Activated T-helper 1 cell treated with anti-CD3 and anti-CD28 coated beads, Interleukin-12 subunit alpha, Interleukin-12 subunit beta, Interleukin-2, Interleukin-4 antibody, amounts not matched to agents 30 ng/mL and 10 ng/mL and 1 ng/mL, durations not matched to agents 14 hours and 24 hours and 36 hours (primary cell): ENCODE results near the gene TMEM223. TPM values are rescaled to one million over a fixed set of nuclear protein-coding genes. Genes with fewer than 3 reads are reported as not detected.

Source experiments
- DNase-seq: peaks from one replicate; pipeline ENCODE4 v3.0.0; 2021; ENCODE audit warnings: low spot score
- H3K27ac Mint-ChIP-seq: one replicate; pipeline ENCODE4 v1.8.0; 2021; ENCODE audit warnings: mild to moderate bottlenecking, mixed read lengths
- H3K27me3 Mint-ChIP-seq: one replicate; pipeline ENCODE4 v1.8.0; 2022; ENCODE audit warnings: mild to moderate bottlenecking, moderate library complexity, mixed read lengths; ENCODE audit not compliant: insufficient read depth
- H3K36me3 Mint-ChIP-seq: one replicate; pipeline ENCODE4 v1.8.0; 2021; ENCODE audit warnings: low read depth, mixed read lengths
- H3K4me1 Mint-ChIP-seq: one replicate; pipeline ENCODE4 v1.8.0; 2021; ENCODE audit warnings: low read depth, mixed read lengths
- H3K4me3 Mint-ChIP-seq: one replicate; pipeline ENCODE4 v1.8.0; 2021; ENCODE audit warnings: mild to moderate bottlenecking, moderate library complexity, mixed read lengths
- H3K9me3 Mint-ChIP-seq: one replicate; pipeline ENCODE4 v1.8.0; 2021; ENCODE audit warnings: mixed read lengths
- intact Hi-C: fragments of 100-400 bp; cut with micrococcal nuclease; formaldehyde crosslinking; loops from one replicate; pipeline ENCODE4 v1.15.1; 2024
- total RNA-seq: library from RNA; stranded (reverse); gene quantifications from 2 replicates; pipeline ENCODE4 v1.2.3, GENCODE V29; 2022

Gene TMEM223
- total RNA-seq, 1 donor from 2014 or later = 14.3 TPM

DNA sequence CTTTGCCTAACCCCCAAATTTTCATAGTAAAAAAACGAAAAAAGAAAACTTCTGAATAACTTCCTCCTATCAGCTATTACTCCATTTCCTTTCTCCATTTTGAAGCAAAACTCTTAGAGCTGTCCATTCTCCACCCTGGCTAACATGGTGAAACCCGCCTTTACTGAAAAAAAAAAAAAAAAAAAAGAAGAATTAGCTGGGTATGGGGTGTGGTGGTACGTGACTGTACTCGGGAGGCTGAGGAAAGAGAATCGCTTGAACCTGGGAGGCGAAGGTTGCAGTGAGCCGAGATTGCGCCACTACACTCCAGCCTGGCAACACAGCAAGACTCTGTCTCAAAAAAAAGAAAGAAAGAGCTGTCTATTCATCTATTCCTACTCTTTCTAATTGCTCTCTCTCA lies 24.8 kb upstream of the TMEM223 start:
- Mint-ChIP-seq H3K27ac (no peak overlapping the region), H3K4me3 (no peak overlapping the region), H3K27me3 (no peaks in the 10 kb centered on the region), H3K9me3 (no peaks in the 10 kb centered on the region), H3K4me1 (no peaks in the 10 kb centered on the region), H3K36me3 (peaks cover 12% of the 10 kb centered on the region)
- intact Hi-C loops = no loop called here
- no peak for DNase-seq

DNA sequence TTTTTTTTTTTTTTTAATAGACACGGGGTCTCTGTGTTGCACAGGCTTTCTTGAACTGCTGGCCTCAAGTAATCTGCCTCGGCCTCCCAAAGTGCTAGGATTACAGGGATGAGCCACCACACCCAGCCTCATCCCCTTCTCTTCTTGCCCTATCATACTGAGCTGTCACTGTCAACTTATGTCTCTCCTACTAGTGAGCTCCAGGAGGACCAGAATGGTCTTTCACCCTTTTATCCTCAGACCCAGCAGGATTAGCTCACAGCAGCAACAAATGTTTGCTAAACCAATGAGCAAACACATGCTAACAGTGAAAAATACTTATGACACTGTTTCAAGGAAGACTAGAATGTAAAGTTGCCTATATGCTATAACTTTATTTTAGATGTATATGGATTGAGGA lies 19.9 kb upstream of the TMEM223 start:
- intact Hi-C loops = no loop called here
- no peaks in the 10 kb centered on the region for H3K27me3 Mint-ChIP-seq
- H3K36me3 Mint-ChIP-seq = peaks cover 9% of the 10 kb centered on the region
- H3K27ac Mint-ChIP-seq = no peak overlapping the region
- H3K4me1 Mint-ChIP-seq = peaks cover 1% of the 10 kb centered on the region
- no peaks in the 10 kb centered on the region for H3K9me3 Mint-ChIP-seq
- H3K4me3 Mint-ChIP-seq = no peak overlapping the region
- DNase-seq = no peak

DNA sequence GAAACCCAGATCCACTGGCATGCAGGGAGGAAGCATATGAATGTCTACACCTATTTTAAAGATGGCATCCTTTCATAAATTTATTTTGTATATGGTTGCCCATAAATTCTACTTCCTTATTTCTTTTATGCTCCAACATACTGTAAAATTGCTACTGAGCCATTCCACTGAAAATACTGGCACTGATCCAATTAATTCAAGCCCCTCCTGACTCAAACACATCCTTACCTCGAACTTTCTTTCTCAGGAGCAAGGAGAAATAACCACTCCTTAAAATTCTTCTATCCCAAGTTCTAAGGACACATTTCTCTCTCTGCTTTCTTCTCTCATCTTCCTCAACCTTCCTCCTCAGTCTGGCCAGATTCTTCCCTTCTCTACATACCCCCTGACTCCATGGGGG lies 18.9 kb upstream of the TMEM223 start:
- Mint-ChIP-seq H3K4me1 (peaks cover 9% of the 10 kb centered on the region), H3K36me3 (peaks cover 6% of the 10 kb centered on the region), H3K4me3 (no peak overlapping the region), H3K9me3 (no peaks in the 10 kb centered on the region), H3K27ac (no peak overlapping the region), H3K27me3 (no peaks in the 10 kb centered on the region)
- DNase-seq = no peak
- intact Hi-C loops = no loop called here

DNA sequence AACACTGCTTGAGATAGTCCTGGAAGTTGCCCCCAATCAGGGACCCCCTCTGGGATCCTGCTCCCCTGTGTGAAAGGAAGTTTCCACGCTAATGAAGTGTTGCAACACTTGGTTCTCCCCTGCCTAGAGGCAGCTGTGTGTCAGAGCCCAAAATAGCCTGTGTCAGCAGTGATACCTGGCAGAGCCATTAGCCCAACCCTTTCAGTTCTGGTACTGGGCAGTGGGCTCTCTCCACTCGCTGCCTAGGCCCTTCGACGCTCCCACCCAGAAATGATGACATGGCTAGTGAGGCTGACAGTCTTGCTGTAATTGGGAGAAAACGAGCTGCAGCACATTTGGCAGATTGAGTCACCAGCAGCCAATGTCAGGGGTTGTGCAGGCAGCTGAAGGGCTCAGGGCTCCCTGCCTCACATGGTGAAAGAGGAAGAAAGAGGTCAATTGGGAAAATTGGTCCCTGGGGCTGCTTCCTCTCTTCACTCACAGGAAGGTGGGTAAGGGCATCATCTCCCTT lies 14.9 kb upstream of the TMEM223 start:
- Mint-ChIP-seq H3K27ac (peak overlapping the region; percentile 23), H3K4me3 (peak overlapping the region; percentile 100), H3K27me3 (peaks cover 2% of the 10 kb centered on the region), H3K9me3 (no peaks in the 10 kb centered on the region), H3K4me1 (peaks cover 31% of the 10 kb centered on the region), H3K36me3 (peaks cover 29% of the 10 kb centered on the region)
- DNase-seq = no peak
- intact Hi-C loops = no loop called here

GRCh38 chr11:62805961-62806441 lies 14.2 kb upstream of the TMEM223 start:
- Mint-ChIP-seq H3K36me3 (peaks cover 34% of the 10 kb centered on the region), H3K27me3 (peaks cover 2% of the 10 kb centered on the region), H3K4me3 (peak overlapping the region; percentile 100), H3K4me1 (peaks cover 38% of the 10 kb centered on the region), H3K9me3 (no peaks in the 10 kb centered on the region), H3K27ac (peak overlapping the region; percentile 99)
- intact Hi-C loops = loop anchor here (1.0 kb wide), 11 partner anchors 15 to 97 kb away; partner anchors contain the start of genes HNRNPUL2, POLR2G, SLC3A2 and STX5
- DNase-seq = no peak

- Mint-ChIP-seq H3K9me3 (no peaks in the 10 kb centered on the region), H3K27ac (peak within 1 kb of the TSS; percentile 99), H3K36me3 (peaks cover 37% of the 10 kb centered on the region), H3K4me1 (peaks cover 40% of the 10 kb centered on the region), H3K4me3 (peak within 1 kb of the TSS; percentile 100), H3K27me3 (peaks cover 2% of the 10 kb centered on the region)
- intact Hi-C loops = loop anchor here (1.0 kb wide), 11 partner anchors 14 to 96 kb away; partner anchors contain the start of genes HNRNPUL2, POLR2G, SLC3A2 and STX5
- DNase-seq = peak; percentile 95
Measured at GRCh38 chr11:62805076-62805892, 13.5 kb upstream of the TMEM223 start, which contains the start of gene NXF1. Gene NXF1 (minus strand): TSS chr11:62805440. CDS start chr11:62805356, 84 bp downstream.

- no peaks in the 10 kb centered on the region for H3K9me3 Mint-ChIP-seq
Measured at GRCh38 chr11:62804310-62805075, 12.7 kb upstream of the TMEM223 start.

DNA sequence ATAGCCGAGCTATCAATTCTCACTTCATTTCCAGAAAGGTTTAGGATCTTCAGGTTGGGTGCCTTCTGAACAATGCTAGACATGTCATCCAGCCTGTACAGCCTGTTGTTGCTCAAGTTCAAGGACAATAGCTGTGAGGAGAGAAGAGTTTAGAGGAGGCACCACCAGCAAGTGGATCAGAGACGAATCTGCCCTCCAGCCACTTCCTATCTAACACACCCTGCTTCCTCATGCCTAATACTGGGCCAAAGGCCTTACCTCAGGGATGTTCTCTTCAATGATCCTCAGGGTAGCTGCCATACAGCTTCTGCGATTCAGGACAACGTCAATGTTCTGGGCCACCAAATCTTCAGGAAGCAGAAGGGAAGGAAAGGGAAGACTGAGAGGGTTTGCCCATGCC lies 9.3 kb upstream of the TMEM223 start:
- Mint-ChIP-seq H3K9me3 (no peaks in the 10 kb centered on the region), H3K36me3 (peaks cover 62% of the 10 kb centered on the region), H3K27ac (peak overlapping the region; percentile 29), H3K27me3 (peaks cover 2% of the 10 kb centered on the region), H3K4me1 (peaks cover 33% of the 10 kb centered on the region), H3K4me3 (no peak overlapping the region)
- DNase-seq = no peak
- intact Hi-C loops = no loop called here

More at GRCh38 chr11:62804310-62805075, 12.7 kb upstream of the TMEM223 start:
- peak overlapping the region; percentile 100 for H3K4me3 Mint-ChIP-seq
- peak overlapping the region; percentile 97 for H3K27ac Mint-ChIP-seq
- intact Hi-C loops = loop anchor here (1.0 kb wide), 11 partner anchors 13 to 95 kb away; partner anchors contain the start of genes HNRNPUL2, POLR2G, SLC3A2 and STX5
- no peak for DNase-seq
- H3K4me1 Mint-ChIP-seq = peaks cover 40% of the 10 kb centered on the region
- H3K36me3 Mint-ChIP-seq = peaks cover 44% of the 10 kb centered on the region
- H3K27me3 Mint-ChIP-seq = peaks cover 2% of the 10 kb centered on the region

- Mint-ChIP-seq H3K4me1 (peaks cover 26% of the 10 kb centered on the region), H3K36me3 (peaks cover 68% of the 10 kb centered on the region), H3K27ac (no peak overlapping the region), H3K4me3 (no peak overlapping the region), H3K9me3 (no peaks in the 10 kb centered on the region), H3K27me3 (no peaks in the 10 kb centered on the region)
- no peak for DNase-seq
- intact Hi-C loops = no loop called here
Measured at GRCh38 chr11:62799486-62799885, 7.7 kb upstream of the TMEM223 start.

- peaks cover 15% of the 10 kb centered on the region for H3K4me1 Mint-ChIP-seq
- no peaks in the 10 kb centered on the region for H3K27me3 Mint-ChIP-seq
- peaks cover 62% of the 10 kb centered on the region for H3K36me3 Mint-ChIP-seq
- H3K4me3 Mint-ChIP-seq = no peak overlapping the region
- no peaks in the 10 kb centered on the region for H3K9me3 Mint-ChIP-seq
- no peak for DNase-seq
- intact Hi-C loops = no loop called here
- no peak overlapping the region for H3K27ac Mint-ChIP-seq
Measured at GRCh38 chr11:62796281-62796680, 4.5 kb upstream of the TMEM223 start.

- H3K36me3 Mint-ChIP-seq = peaks cover 63% of the 10 kb centered on the region
- H3K4me3 Mint-ChIP-seq = no peak overlapping the region
- DNase-seq = no peak
- H3K9me3 Mint-ChIP-seq = no peaks in the 10 kb centered on the region
- no peaks in the 10 kb centered on the region for H3K27me3 Mint-ChIP-seq
- intact Hi-C loops = no loop called here
- H3K4me1 Mint-ChIP-seq = peaks cover 27% of the 10 kb centered on the region
- no peak overlapping the region for H3K27ac Mint-ChIP-seq
Measured at GRCh38 chr11:62794201-62794775, 2.5 kb upstream of the TMEM223 start.

DNA sequence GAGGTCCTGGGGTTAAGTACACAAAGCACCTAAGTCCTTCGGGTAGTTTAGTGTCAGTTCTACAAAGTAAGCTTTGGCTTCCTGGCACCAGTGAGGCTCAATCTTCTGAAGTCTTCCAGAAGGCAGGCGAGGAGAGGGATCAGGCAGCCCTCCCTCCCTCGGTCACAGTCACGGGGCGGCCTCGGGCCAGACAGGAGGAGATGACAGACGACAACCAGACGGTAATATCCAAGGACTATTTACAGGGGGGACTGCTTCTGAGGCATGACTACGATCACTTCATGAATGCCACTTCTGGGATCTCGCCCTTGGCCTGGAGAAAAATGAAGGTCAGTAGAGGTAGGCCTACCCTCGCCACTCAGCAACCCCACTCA lies 383 bp upstream of the TMEM223 start:
- no peaks in the 10 kb centered on the region for H3K27me3 Mint-ChIP-seq
- peak overlapping the region; percentile 77 for H3K27ac Mint-ChIP-seq
- intact Hi-C loops = loop anchor here (1.0 kb wide), 2 partner anchors 21 to 40 kb away; partner anchors contain the start of genes STX5, TAF6L and TEX54
- no peak for DNase-seq
- H3K36me3 Mint-ChIP-seq = peaks cover 55% of the 10 kb centered on the region
- H3K9me3 Mint-ChIP-seq = no peaks in the 10 kb centered on the region
- H3K4me3 Mint-ChIP-seq = peak overlapping the region; percentile 91
- peaks cover 40% of the 10 kb centered on the region for H3K4me1 Mint-ChIP-seq
